ENCODE measurements around the gene SLC38A10. TPM values are rescaled to one million over a fixed set of nuclear protein-coding genes. Genes with fewer than 3 reads are reported as not detected.

Gene SLC38A10
- total and polyA plus RNA-seq, 2 of the 13 experiments (the other 11 are each of a cell fraction or from before 2014, with no cell fraction given) = 23.4 to 55.8 TPM

DNA sequence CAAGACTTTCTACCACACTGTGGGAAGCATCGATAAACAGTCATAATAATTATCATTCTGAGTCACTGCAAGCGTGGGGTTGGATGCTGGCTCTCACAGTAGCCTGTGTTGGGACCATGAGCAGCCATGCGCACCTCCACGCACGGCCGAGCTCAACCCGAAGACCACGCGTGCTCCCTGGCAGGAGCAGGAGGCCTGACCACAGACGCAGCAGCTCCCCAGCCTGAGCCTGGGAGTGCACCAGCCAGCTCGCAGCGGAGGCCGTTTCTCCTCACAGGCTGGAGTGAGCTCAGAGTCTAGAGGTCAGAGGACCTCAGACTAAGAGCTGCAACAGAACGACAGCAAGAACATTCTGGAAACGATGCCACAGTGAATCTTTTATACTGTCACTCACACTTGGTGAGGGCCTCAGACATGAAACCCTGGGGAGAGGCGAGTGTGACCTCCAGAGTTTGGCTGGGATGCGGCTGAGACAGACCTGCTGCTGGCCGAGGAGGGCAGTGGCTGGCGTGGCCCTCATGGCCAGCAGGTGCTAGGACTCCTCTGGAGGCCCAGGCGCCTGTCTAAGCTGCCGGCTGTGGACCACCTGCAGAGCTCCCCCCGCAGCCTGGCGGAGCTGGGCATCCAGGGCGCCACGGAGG, 50.0 kb downstream of the SLC38A10 start (continued):
- TF ChIP-seq MYC (CRISPR knock-in tag; IDR thresholded peaks at IDR 0.05; ENCODE audit: borderline replicate concordance) = no peak
- TF ChIP-seq ZNF776 (CRISPR knock-in tag; IDR thresholded peaks at IDR 0.05) = 0 out of 2 replicates have a peak, but pooled peaks have one; percentile 39
- TF ChIP-seq ZNF775 (CRISPR knock-in tag; IDR thresholded peaks at IDR 0.05; ENCODE audit: borderline replicate concordance) = no peak
- TF ChIP-seq FOXM1 (CRISPR knock-in tag; IDR thresholded peaks at IDR 0.05) = 0 out of 2 replicates have a peak, but pooled peaks have one; percentile 7
- no peak for TF ChIP-seq PITX1 (CRISPR knock-in tag; IDR thresholded peaks at IDR 0.05)
- no peak for TF ChIP-seq PHF20 (CRISPR knock-in tag; IDR thresholded peaks at IDR 0.05)
- no peak for TF ChIP-seq SMAD3 (CRISPR knock-in tag; IDR thresholded peaks at IDR 0.05)
- no peak for TF ChIP-seq HNRNPH1 (optimal IDR thresholded peaks at IDR 0.05; ENCODE audit: low read depth, low read length)
- no peak; the same call in 1 of the 2 replicates for TF ChIP-seq ZFP90 (CRISPR knock-in tag; IDR thresholded peaks at IDR 0.05; ENCODE audit: borderline replicate concordance)
- no peak for TF ChIP-seq ZBTB42 (CRISPR knock-in tag; IDR thresholded peaks at IDR 0.05)
- no peak for TF ChIP-seq LCORL (IDR thresholded peaks at IDR 0.05)
- peak; percentile 57; the same call in 1 of the 2 replicates for TF ChIP-seq LCORL (CRISPR knock-in tag; IDR thresholded peaks at IDR 0.05)
- TF ChIP-seq BRCA1 (CRISPR knock-in tag; IDR thresholded peaks at IDR 0.05) = 0 out of 2 replicates have a peak, but pooled peaks have one; percentile 33
- TF ChIP-seq ZNF644 (CRISPR knock-in tag; IDR thresholded peaks at IDR 0.05; ENCODE audit: low read depth) = no peak
- TF ChIP-seq ZSCAN12 (CRISPR knock-in tag; IDR thresholded peaks at IDR 0.05) = no peak
- TF ChIP-seq MED8 (CRISPR knock-in tag; IDR thresholded peaks at IDR 0.05; ENCODE audit: insufficient replicate concordance) = no peak
- TF ChIP-seq, protein P1, sequence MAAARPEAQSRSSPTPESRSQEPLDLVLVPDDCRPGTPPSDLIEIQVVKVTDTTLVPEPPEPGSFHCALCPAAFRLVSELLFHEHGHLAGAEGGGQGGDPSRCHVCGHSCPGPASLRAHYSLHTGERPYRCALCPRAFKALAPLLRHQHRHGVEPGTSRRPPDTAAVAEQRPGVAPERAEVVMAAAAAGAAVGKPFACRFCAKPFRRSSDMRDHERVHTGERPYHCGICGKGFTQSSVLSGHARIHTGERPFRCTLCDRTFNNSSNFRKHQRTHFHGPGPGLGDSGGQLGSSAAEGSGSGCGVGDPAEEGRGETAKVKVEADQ (CRISPR knock-in tag; IDR thresholded peaks at IDR 0.05; ENCODE audit: borderline replicate concordance) = no peak
- TF ChIP-seq ZNF672 (CRISPR knock-in tag; IDR thresholded peaks at IDR 0.05) = no peak
- no peak for TF ChIP-seq ZNF792 (CRISPR knock-in tag; IDR thresholded peaks at IDR 0.05)
- TF ChIP-seq ZFP36L2 (CRISPR knock-in tag; IDR thresholded peaks at IDR 0.05) = no peak
- no peak; the same call in 1 of the 2 replicates for TF ChIP-seq AKAP8 (CRISPR knock-in tag; IDR thresholded peaks at IDR 0.05)
- no peak for TF ChIP-seq ATRX (CRISPR knock-in tag; IDR thresholded peaks at IDR 0.05; ENCODE audit: borderline replicate concordance)
- no peak for TF ChIP-seq ZNF10 (CRISPR knock-in tag; IDR thresholded peaks at IDR 0.05; ENCODE audit: borderline replicate concordance, low read depth)
- TF ChIP-seq SETDB1 (CRISPR knock-in tag; IDR thresholded peaks at IDR 0.05; ENCODE audit: borderline replicate concordance) = no peak
- TF ChIP-seq, protein P2, sequence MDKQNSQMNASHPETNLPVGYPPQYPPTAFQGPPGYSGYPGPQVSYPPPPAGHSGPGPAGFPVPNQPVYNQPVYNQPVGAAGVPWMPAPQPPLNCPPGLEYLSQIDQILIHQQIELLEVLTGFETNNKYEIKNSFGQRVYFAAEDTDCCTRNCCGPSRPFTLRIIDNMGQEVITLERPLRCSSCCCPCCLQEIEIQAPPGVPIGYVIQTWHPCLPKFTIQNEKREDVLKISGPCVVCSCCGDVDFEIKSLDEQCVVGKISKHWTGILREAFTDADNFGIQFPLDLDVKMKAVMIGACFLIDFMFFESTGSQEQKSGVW (CRISPR knock-in tag; IDR thresholded peaks at IDR 0.05; ENCODE audit: borderline replicate concordance) = no peak
- no peak for TF ChIP-seq SP4 (CRISPR knock-in tag; IDR thresholded peaks at IDR 0.05)
- TF ChIP-seq ZNF576 (CRISPR knock-in tag; IDR thresholded peaks at IDR 0.05) = 0 out of 2 replicates have a peak, but pooled peaks have one; percentile 64
- no peak for TF ChIP-seq ZNF3 (CRISPR knock-in tag; IDR thresholded peaks at IDR 0.05)

All from HepG2 (cell line).